Ramos (cell line): ENCODE results near the gene ETV6.

Experiments
- in situ Hi-C: fragments of 300-500 bp; cut with MboI; formaldehyde crosslinking; loops from one replicate; pipeline ENCODE4 v1.14.3; 2022; ENCODE audit warnings: low sequenced_read_pairs; ENCODE audit not compliant: unreplicated experiment

The ETV6 gene

GRCh38 chr12:11861864-11862600 is 212.6 kb downstream of the ETV6 start:
- in situ Hi-C loops = no loop called here

- in situ Hi-C loops = no loop called here
Measured at GRCh38 chr12:11862798-11863197, 213.3 kb downstream of the ETV6 start.

- in situ Hi-C loops = no loop called here
Measured at GRCh38 chr12:11863478-11863906, 214.0 kb downstream of the ETV6 start.

- in situ Hi-C loops = no loop called here
Measured at GRCh38 chr12:11863988-11864387, 214.5 kb downstream of the ETV6 start.

- in situ Hi-C loops = no loop called here
Measured at GRCh38 chr12:11865824-11866223, 216.3 kb downstream of the ETV6 start.

GRCh38 chr12:11868027-11868426 is 218.6 kb downstream of the ETV6 start:
- in situ Hi-C loops = no loop called here

- in situ Hi-C loops = no loop called here
Measured at GRCh38 chr12:11869406-11869805, 219.9 kb downstream of the ETV6 start.

- in situ Hi-C loops = no loop called here
Measured at GRCh38 chr12:11870041-11870451, 220.6 kb downstream of the ETV6 start.

GRCh38 chr12:11872055-11872454 is 222.6 kb downstream of the ETV6 start:
- in situ Hi-C loops = no loop called here

- in situ Hi-C loops = no loop called here
Measured at GRCh38 chr12:11875414-11875935, 226.0 kb downstream of the ETV6 start.

GRCh38 chr12:11876307-11876706 is 226.8 kb downstream of the ETV6 start:
- in situ Hi-C loops = no loop called here

- in situ Hi-C loops = no loop called here
Measured at GRCh38 chr12:11877102-11877826, 227.8 kb downstream of the ETV6 start.

GRCh38 chr12:11877869-11878780 is 228.7 kb downstream of the ETV6 start:
- in situ Hi-C loops = no loop called here

- in situ Hi-C loops = no loop called here
Measured at GRCh38 chr12:11879306-11879705, 229.8 kb downstream of the ETV6 start.

GRCh38 chr12:11880381-11880780 is 230.9 kb downstream of the ETV6 start:
- in situ Hi-C loops = no loop called here

- in situ Hi-C loops = no loop called here
Measured at GRCh38 chr12:11881835-11882234, 232.4 kb downstream of the ETV6 start.

GRCh38 chr12:11882301-11883019 is 233.0 kb downstream of the ETV6 start:
- in situ Hi-C loops = no loop called here

GRCh38 chr12:11884116-11884515 is 234.6 kb downstream of the ETV6 start:
- in situ Hi-C loops = no loop called here

- in situ Hi-C loops = no loop called here
Measured at GRCh38 chr12:11884706-11885105, 235.2 kb downstream of the ETV6 start.
